Measurements from ENCODE around the gene VCL. TPM values are rescaled to one million over a fixed set of nuclear protein-coding genes. Genes with fewer than 3 reads are reported as not detected.
"Not testable (repeated sequence)": the region's sequence is repeated elsewhere in the genome, so short reads cannot be mapped to it uniquely, and the experiment has no call there.

VCL gene
- total and polyA plus RNA-seq, 7 donors = 6.2 to 451 (median 179) TPM

DNA sequence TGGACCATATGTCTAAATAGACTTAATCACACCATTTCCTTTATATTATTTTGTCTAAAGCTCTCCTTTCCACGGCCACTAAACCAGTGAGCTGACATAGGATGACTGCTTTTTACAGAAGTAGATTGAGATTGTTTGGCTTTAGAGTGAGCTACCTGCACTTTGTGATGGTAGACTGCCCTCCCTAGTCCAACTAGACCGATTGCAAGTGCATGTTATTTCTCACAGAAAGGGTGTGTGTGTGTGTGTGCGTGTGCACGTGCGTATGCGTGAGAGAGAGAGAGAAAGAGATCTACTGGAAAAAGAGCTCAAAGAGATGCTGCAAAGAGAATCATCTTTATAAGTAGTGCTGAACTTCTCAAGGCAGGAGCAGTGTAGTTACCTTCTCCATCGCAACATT lies 60.7 kb downstream of the VCL start:
- H3K4me3 ChIP-seq = no peak overlapping the region
- intact Hi-C loops (cut with DNase I) = no loop called here
- H3K36me3 ChIP-seq = peaks cover 0 to 8% (median 2%) of the 10 kb centered on the region in 4 donors
- H3K9me3 ChIP-seq = peaks cover 0 to 4% (median 0%) of the 10 kb centered on the region in 4 donors
- peak overlapping the region in 2 of 4 donors; percentile 50 to 63 for H3K27ac ChIP-seq
- 41 to 63% methylated on average over 7 of the region's 7 CpGs for WGBS, 2 donors
- TF ChIP-seq, protein P1, sequence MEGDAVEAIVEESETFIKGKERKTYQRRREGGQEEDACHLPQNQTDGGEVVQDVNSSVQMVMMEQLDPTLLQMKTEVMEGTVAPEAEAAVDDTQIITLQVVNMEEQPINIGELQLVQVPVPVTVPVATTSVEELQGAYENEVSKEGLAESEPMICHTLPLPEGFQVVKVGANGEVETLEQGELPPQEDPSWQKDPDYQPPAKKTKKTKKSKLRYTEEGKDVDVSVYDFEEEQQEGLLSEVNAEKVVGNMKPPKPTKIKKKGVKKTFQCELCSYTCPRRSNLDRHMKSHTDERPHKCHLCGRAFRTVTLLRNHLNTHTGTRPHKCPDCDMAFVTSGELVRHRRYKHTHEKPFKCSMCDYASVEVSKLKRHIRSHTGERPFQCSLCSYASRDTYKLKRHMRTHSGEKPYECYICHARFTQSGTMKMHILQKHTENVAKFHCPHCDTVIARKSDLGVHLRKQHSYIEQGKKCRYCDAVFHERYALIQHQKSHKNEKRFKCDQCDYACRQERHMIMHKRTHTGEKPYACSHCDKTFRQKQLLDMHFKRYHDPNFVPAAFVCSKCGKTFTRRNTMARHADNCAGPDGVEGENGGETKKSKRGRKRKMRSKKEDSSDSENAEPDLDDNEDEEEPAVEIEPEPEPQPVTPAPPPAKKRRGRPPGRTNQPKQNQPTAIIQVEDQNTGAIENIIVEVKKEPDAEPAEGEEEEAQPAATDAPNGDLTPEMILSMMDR (IDR thresholded peaks at IDR 0.05) = no peak
- TF ChIP-seq POLR2A (IDR thresholded peaks at IDR 0.05) = no peak
- TF ChIP-seq EP300 (IDR thresholded peaks at IDR 0.05) = no peak
- TF ChIP-seq POLR2AphosphoS5 (IDR thresholded peaks at IDR 0.05) = no peak
- DNase-seq = no peak
- peaks cover 0 to 67% (median 57%) of the 10 kb centered on the region in 4 donors for H3K4me1 ChIP-seq
- H3K27me3 ChIP-seq = no peaks in the 10 kb centered on the region

DNA sequence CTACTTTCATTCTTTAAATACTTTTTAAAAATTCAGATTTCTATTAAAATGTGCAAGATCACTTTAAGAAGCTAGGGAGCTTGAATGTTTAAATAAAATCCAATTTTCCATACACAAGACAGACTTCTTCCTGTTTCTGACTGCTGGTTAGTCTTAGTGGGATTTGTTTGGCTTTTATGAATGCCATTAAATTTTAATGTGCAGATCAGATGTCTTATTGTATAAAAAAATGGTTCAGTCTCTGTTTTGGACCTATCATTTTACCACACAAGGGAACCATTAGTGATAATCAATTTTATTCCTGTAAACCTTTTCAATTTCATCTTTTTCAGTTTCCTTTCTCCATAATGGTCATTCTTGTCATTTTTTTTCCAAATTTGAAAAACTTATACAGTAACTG lies 63.2 kb downstream of the VCL start:
- Histone ChIP-seq H3K4me3 (no peak overlapping the region), H3K27ac (peak overlapping the region in 2 of 4 donors; percentile 24 to 47), H3K4me1 (peaks cover 0 to 60% (median 47%) of the 10 kb centered on the region in 4 donors), H3K27me3 (no peaks in the 10 kb centered on the region), H3K36me3 (peaks cover 0 to 29% (median 9%) of the 10 kb centered on the region in 4 donors), H3K9me3 (peaks cover 0 to 4% (median 0%) of the 10 kb centered on the region in 4 donors)
- TF ChIP-seq POLR2A (IDR thresholded peaks at IDR 0.05) = no peak
- no peak for TF ChIP-seq POLR2AphosphoS5 (IDR thresholded peaks at IDR 0.05)
- TF ChIP-seq, protein P1 (IDR thresholded peaks at IDR 0.05) = no peak
- no peak for TF ChIP-seq EP300 (IDR thresholded peaks at IDR 0.05)
- intact Hi-C loops (cut with DNase I) = no loop called here
- DNase-seq = no peak

DNA sequence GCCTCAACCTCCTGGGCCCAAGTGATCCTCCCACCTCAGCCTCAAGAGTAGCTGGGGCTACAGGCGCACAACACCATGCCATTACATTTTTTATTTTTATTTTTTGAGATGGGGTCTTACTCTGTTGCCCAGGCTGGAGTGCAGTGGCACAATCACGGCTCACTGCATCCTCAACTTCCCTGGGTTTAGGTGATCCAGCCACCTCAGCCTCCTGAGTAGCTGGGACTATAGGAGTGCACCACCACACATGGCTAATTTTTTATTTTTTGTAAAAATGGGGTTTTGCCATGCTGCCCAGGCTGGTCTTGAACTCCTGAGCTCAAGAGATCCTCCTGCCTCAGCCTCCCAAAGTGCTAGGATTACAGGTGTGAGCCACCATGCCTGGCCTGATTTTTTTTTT lies 64.1 kb downstream of the VCL start:
- Histone ChIP-seq H3K36me3 (peaks cover 0 to 29% (median 9%) of the 10 kb centered on the region in 4 donors), H3K4me1 (peaks cover 0 to 51% (median 38%) of the 10 kb centered on the region in 4 donors), H3K27ac (peak overlapping the region in 2 of 4 donors; percentile 7 to 24)
- WGBS, 2 donors = 97 to 98% methylated on average over 2 of the region's 2 CpGs
- H3K9me3 ChIP-seq; DNase-seq; intact Hi-C loops (cut with DNase I); H3K27me3 ChIP-seq; H3K4me3 ChIP-seq: not testable (repeated sequence)

GRCh38 chr10:74063256-74063655 lies 65.3 kb downstream of the VCL start:
- intact Hi-C loops (cut with DNase I) = no loop called here
- Histone ChIP-seq H3K27me3 (no peaks in the 10 kb centered on the region), H3K36me3 (peaks cover 0 to 29% (median 9%) of the 10 kb centered on the region in 4 donors), H3K9me3 (peaks cover 0 to 4% (median 0%) of the 10 kb centered on the region in 4 donors), H3K4me3 (no peak overlapping the region), H3K27ac (no peak overlapping the region), H3K4me1 (peaks cover 0 to 51% (median 37%) of the 10 kb centered on the region in 4 donors)
- no peak for TF ChIP-seq POLR2AphosphoS5 (IDR thresholded peaks at IDR 0.05)
- TF ChIP-seq, protein P1 (IDR thresholded peaks at IDR 0.05) = no peak
- no peak for TF ChIP-seq EP300 (IDR thresholded peaks at IDR 0.05)
- TF ChIP-seq POLR2A (IDR thresholded peaks at IDR 0.05) = no peak
- DNase-seq = no peak

DNA sequence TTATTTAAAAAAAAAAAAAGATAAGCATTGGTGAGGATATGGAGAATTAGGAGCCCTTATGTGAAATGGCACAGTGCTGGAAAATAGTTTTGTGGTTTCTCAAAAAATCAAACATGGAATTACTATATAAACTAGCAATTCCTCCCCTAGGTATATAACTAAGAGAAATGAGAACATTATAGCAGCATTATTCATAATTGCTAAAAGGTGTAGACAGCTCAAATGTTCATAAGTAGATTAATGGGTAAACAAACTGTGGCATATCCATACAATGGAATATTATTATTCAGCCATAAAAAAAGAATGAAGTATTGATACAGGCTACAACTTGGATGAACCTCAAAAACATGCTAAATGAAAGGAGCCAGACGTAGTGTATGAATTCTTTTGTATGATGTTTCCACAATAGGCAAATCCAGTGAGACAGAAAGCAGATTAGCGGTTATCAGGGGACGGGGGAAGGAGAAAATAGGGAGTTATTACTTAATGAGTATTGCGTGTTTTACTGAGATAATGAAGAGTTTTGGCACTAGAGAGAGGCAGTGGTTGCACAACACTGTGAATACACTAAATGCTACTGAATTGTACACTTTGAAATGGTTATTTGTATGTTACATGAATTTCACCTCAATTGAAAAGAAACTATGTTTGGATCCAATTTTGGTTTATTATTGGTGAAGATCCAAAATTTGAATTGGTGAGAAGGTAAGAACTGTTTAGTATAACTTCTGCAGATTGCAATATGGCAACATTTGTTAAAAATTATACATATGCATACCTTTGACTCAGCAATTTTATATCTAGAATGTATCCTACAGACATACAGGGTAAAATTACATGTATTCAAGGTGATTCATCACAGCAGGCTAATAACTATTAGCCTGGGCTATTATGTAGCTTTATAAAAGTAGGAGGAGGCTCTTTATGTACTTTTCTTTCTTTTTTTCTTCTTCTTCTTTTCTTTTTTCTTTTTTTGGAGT lies 69.7 kb downstream of the VCL start:
- H3K4me1 ChIP-seq = peaks cover 0 to 59% (median 45%) of the 10 kb centered on the region in 4 donors

More for the DNA sequence above, 69.7 kb downstream of the VCL start:
- H3K4me3 ChIP-seq = no peak overlapping the region
- peaks cover 0 to 49% (median 9%) of the 10 kb centered on the region in 4 donors for H3K36me3 ChIP-seq
- WGBS, 2 donors = 84 to 86% methylated on average over 4 of the region's 4 CpGs
- peaks cover 0 to 4% (median 0%) of the 10 kb centered on the region in 4 donors for H3K9me3 ChIP-seq
- no peak for DNase-seq
- TF ChIP-seq, protein P1 (IDR thresholded peaks at IDR 0.05) = no peak
- TF ChIP-seq EP300 (IDR thresholded peaks at IDR 0.05) (no peak), POLR2A (IDR thresholded peaks at IDR 0.05) (no peak), POLR2AphosphoS5 (IDR thresholded peaks at IDR 0.05) (peak; percentile 9 to 28 (median 23))
- intact Hi-C loops (cut with DNase I) = no loop called here
- peak overlapping the region in 3 of 4 donors; percentile 9 to 46 (median 14) for H3K27ac ChIP-seq
- no peaks in the 10 kb centered on the region for H3K27me3 ChIP-seq
